MCF 10A (cell line): Measurements from ENCODE around the gene MEF2D. TPM values are rescaled to one million over a fixed set of nuclear protein-coding genes. Genes with fewer than 3 reads are reported as not detected.
A peak's percentile ranks its signal among the peaks of the same experiment; 100 is the strongest.

Experiments
- BruUV-seq: library from RNA; stranded (reverse); fragments of 400-500 nt; replicated peaks from 2 replicates; lab custom pipeline; 2021; lab: Mats Ljungman, UMichigan
- CTCF ChIA-PET: fragments of 300-600 bp; sonication (Branson Sonifier 250); formaldehyde crosslinking; extraction: SDS; loops from one replicate; lab custom pipeline; 2021; ENCODE audit warnings: antibody characterized with exemption, inconsistent platforms; lab: Yijun Ruan, JAX
- POLR2A ChIA-PET: fragments of 300-600, 350-650 bp; sonication (Branson Sonifier 250); formaldehyde crosslinking; extraction: SDS; loops from one replicate; lab custom pipeline; 2020; ENCODE audit warnings: antibody characterized with exemption, inconsistent platforms; lab: Yijun Ruan, JAX
- DNase-seq: peaks from one replicate; pipeline ENCODE4 v3.0.0-alpha.2; 2018; ENCODE audit not compliant: unreplicated experiment
- H3K27ac Mint-ChIP-seq: one replicate; pipeline ENCODE4 v1.8.0; 2022; ENCODE audit warnings: mild to moderate bottlenecking, low read depth, mixed read lengths; ENCODE audit not compliant: unreplicated experiment
- H3K27me3 Mint-ChIP-seq: one replicate; pipeline ENCODE4 v1.8.0; 2022; ENCODE audit warnings: mixed read lengths; ENCODE audit not compliant: insufficient read depth, unreplicated experiment
- H3K36me3 Mint-ChIP-seq: one replicate; pipeline ENCODE4 v1.8.0; 2022; ENCODE audit warnings: mild to moderate bottlenecking, moderate library complexity, mixed read lengths; ENCODE audit not compliant: insufficient read depth, unreplicated experiment
- H3K4me1 Mint-ChIP-seq: one replicate; pipeline ENCODE4 v1.8.0; 2022; ENCODE audit warnings: mixed read lengths; ENCODE audit not compliant: insufficient read depth, unreplicated experiment
- H3K4me3 Mint-ChIP-seq: one replicate; pipeline ENCODE4 v1.8.0; 2022; ENCODE audit warnings: mild to moderate bottlenecking, moderate library complexity, mixed read lengths; ENCODE audit not compliant: unreplicated experiment
- H3K9me3 Mint-ChIP-seq: one replicate; pipeline ENCODE4 v1.8.0; 2022; ENCODE audit warnings: mixed read lengths; ENCODE audit not compliant: unreplicated experiment
- intact Hi-C: fragments of 100-400 bp; cut with micrococcal nuclease; formaldehyde crosslinking; loops from 2 replicates; pipeline ENCODE4 v1.14.1; 2022
- total RNA-seq: library from RNA; stranded (reverse); gene quantifications from 2 replicates; pipeline ENCODE4 v1.2.3, GENCODE V29; 2022
- TF ChIP-seq, protein P1 (sequence below): fragments of 200-600 bp; IDR thresholded peaks from one replicate; pipeline ENCODE4 v1.8.0; 2022; ENCODE audit warnings: antibody characterized with exemption, mild to moderate bottlenecking; ENCODE audit not compliant: unreplicated experiment

MEF2D gene
- total RNA-seq, 1 experiment from 2014 or later = 113 TPM

DNA sequence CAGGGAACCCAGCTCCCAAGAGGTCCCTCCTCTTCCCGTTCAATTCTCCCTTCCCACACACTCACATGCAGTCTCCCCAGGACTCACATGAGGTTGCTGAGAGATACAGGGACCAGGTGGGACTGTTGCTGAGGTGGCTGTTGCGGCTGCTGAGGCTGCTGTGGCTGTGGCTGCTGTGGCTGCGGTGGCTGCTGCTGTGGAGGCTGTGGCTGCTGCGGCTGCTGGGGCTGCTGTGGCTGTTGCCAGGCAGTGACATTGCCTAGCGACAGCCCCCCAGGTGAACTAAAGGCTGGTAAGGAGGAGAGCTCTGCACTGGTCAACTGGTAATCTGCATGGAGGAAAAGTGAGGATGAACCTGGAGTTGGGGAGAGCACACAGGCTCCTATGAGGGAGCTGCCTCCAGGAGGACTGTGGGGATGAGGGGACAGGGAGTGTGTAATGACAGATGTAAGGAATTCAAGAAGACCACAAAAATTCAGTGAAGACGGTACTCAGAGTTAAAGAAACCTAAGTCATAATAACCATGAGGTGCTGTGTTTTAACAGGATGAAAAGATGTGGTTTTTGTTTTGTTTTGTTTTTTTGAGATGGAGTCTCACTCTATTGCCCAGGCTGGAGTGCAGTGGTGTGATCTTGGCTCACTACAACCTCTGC is 31.8 kb downstream of the MEF2D start:
- CTCF ChIA-PET = interaction anchor here (0.6 to 2.0 kb wide), 9 partner anchors 17 to 474 kb away, joined by 3 to 7 read pairs (median 4); no protein-coding TSS in a partner anchor
- TF ChIP-seq, protein P1, sequence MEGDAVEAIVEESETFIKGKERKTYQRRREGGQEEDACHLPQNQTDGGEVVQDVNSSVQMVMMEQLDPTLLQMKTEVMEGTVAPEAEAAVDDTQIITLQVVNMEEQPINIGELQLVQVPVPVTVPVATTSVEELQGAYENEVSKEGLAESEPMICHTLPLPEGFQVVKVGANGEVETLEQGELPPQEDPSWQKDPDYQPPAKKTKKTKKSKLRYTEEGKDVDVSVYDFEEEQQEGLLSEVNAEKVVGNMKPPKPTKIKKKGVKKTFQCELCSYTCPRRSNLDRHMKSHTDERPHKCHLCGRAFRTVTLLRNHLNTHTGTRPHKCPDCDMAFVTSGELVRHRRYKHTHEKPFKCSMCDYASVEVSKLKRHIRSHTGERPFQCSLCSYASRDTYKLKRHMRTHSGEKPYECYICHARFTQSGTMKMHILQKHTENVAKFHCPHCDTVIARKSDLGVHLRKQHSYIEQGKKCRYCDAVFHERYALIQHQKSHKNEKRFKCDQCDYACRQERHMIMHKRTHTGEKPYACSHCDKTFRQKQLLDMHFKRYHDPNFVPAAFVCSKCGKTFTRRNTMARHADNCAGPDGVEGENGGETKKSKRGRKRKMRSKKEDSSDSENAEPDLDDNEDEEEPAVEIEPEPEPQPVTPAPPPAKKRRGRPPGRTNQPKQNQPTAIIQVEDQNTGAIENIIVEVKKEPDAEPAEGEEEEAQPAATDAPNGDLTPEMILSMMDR = no peak
- no peak overlapping the region for H3K4me3 Mint-ChIP-seq

DNA sequence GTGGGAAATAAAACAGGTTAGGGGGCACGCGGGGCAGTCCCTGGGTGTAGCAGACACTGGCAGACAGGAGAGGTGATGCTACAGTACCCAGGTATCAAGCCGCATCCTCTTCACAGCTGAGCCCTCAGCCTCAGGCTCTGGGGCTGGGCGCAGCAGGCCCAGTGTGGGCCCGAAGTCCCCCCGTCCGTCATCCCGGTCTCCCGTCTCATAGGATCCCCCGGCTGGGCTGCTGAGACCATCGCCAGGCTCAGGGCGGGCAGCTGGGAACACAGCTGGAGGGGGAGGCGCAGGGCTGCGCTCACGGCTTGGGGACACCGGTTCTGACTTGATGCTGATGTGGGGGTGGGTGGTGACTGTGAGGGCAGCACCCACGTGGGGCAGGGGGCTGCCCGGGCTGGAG is 32.7 kb downstream of the MEF2D start:
- ChIA-PET CTCF (interaction anchor here (0.7 to 2.0 kb wide), 4 partner anchors 10 to 140 kb away, joined by 3 to 7 read pairs (median 4); no protein-coding TSS in a partner anchor), POLR2A (interaction anchor here (19.5 kb wide), 1 partner anchor 34 kb away, joined by 549 read pairs; the partner anchor contains the start of gene MEF2D)
- Mint-ChIP-seq H3K4me1 (peaks cover 45% of the 10 kb centered on the region), H3K36me3 (peaks cover 81% of the 10 kb centered on the region), H3K27me3 (no peaks in the 10 kb centered on the region), H3K27ac (peak overlapping the region; percentile 82), H3K4me3 (no peak overlapping the region), H3K9me3 (no peaks in the 10 kb centered on the region)
- no peak for DNase-seq
- no TSS peak for BruUV-seq
- TF ChIP-seq, protein P1 = no peak
- intact Hi-C loops = no loop called here

More for the DNA sequence above, 31.8 kb downstream of the MEF2D start:
- no peaks in the 10 kb centered on the region for H3K27me3 Mint-ChIP-seq
- POLR2A ChIA-PET = interaction anchor here (0.7 to 19.5 kb wide), 3 partner anchors 33 to 259 kb away, joined by 3 to 549 read pairs (median 4); partner anchors contain the start of genes MEF2D, METTL25B and NAXE
- H3K9me3 Mint-ChIP-seq = no peaks in the 10 kb centered on the region
- DNase-seq = no peak
- peak overlapping the region; percentile 77 for H3K27ac Mint-ChIP-seq
- peaks cover 81% of the 10 kb centered on the region for H3K36me3 Mint-ChIP-seq
- no TSS peak for BruUV-seq
- H3K4me1 Mint-ChIP-seq = peaks cover 38% of the 10 kb centered on the region
- intact Hi-C loops = no loop called here

DNA sequence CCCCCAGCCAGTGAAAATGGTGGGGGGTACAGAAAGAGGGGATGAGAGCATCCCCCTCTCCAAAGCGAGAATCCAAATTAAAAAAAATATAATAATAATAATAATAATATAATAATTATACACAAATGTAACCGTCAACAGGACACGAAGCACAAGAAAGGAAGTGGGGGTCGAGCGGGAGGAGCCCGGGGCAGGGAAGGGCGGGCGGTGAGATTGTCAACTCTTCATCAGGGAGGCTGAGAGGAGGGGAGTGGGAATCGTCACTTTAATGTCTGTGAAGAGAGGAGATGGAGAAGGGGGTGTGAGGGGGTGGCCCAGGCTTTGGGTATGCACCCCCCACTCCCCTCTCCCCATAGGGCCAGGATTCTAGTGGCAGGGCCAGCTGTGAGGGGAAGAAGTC is 33.2 kb downstream of the MEF2D start:
- peaks cover 77% of the 10 kb centered on the region for H3K36me3 Mint-ChIP-seq
- H3K9me3 Mint-ChIP-seq = no peaks in the 10 kb centered on the region
- BruUV-seq = no TSS peak
- POLR2A ChIA-PET = interaction anchor here (2.3 to 19.5 kb wide), 3 partner anchors 10 to 43 kb away, joined by 12 to 549 read pairs (median 25); partner anchors contain the start of gene MEF2D
- TF ChIP-seq, protein P1 = no peak
- peak overlapping the region; percentile 82 for H3K27ac Mint-ChIP-seq
- CTCF ChIA-PET = interaction anchor here (0.6 to 1.3 kb wide), 5 partner anchors 10 to 141 kb away, joined by 3 to 6 read pairs (median 3); no protein-coding TSS in a partner anchor
- intact Hi-C loops = no loop called here
- peaks cover 45% of the 10 kb centered on the region for H3K4me1 Mint-ChIP-seq
- no peak for DNase-seq
- H3K4me3 Mint-ChIP-seq = no peak overlapping the region
- no peaks in the 10 kb centered on the region for H3K27me3 Mint-ChIP-seq

DNA sequence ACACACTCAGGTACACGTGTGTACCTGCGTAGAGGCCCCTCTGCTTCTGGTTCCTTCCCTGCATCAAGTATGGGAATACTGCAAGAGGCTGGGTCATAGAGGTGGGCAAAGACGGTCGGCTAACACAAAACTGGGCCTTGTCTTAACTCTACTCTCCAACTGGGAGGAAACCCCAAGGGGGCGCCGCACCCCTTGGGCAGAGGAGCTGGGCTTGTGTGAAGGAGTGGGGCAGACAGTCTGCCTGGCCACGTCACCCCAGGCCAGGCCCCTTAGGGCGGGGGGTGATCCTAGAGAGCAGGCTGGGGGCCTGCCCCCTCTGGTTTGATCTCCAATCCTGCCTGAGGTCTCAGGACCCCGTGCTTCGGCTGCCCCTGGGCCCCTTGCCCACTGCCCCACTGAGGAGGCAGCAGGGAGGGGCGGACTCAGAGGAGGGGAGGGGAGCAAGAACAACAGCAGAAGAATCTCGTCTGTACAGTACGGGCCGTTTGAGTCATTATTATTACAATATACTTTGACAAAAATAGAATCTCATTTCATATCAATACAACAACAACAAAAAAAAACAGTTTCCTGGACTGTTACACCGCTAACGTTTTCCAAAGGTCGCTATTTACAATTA is 34.7 kb downstream of the MEF2D start:
- H3K4me1 Mint-ChIP-seq = peaks cover 58% of the 10 kb centered on the region
- ChIA-PET CTCF (interaction anchor here (0.6 to 2.1 kb wide), 21 partner anchors 10 to 192 kb away, joined by 3 to 10 read pairs (median 4); partner anchors contain the start of gene MEF2D), POLR2A (interaction anchor here (1.0 to 19.5 kb wide), 10 partner anchors 9 to 127 kb away, joined by 3 to 549 read pairs (median 7); partner anchors contain the start of genes MEF2D and NAXE)
- no TSS peak for BruUV-seq
- peak; percentile 57 for DNase-seq
- H3K9me3 Mint-ChIP-seq = no peaks in the 10 kb centered on the region
- H3K4me3 Mint-ChIP-seq = peak overlapping the region; percentile 59
- no peaks in the 10 kb centered on the region for H3K27me3 Mint-ChIP-seq
- TF ChIP-seq, protein P1 = peak; percentile 31
- intact Hi-C loops = no loop called here
- H3K27ac Mint-ChIP-seq = peak overlapping the region; percentile 82
- H3K36me3 Mint-ChIP-seq = peaks cover 65% of the 10 kb centered on the region
